Suprapubic skin (tissue), 4 donors: Measurements from ENCODE around the gene SH2B3.

Source experiments
- POLR2A ChIP-seq, 2 donors: fragments of 450-650 bp; IDR thresholded peaks; one replicate each; pipeline ENCODE4 v1.6.1; 2017; ENCODE audit warnings: antibody characterized with exemption in 2 of 2, mild to moderate bottlenecking in 2 of 2, moderate library complexity in 2 of 2
- POLR2AphosphoS5 ChIP-seq, 3 donors: sonication (generic); formaldehyde crosslinking; IDR thresholded peaks; one replicate each; pipeline ENCODE4 v1.6.1; 2017; ENCODE audit warnings: antibody characterized with exemption in 3 of 3
- TF ChIP-seq, protein P1 (sequence below), 2 donors: fragments of 200-600 bp in 1 of 2; fragments of 450-650 bp in 1 of 2; sonication (generic) in 1 of 2; IDR thresholded peaks; one replicate each; pipeline ENCODE4 v1.5.1; 2016 to 2019; ENCODE audit warnings: antibody characterized with exemption in 2 of 2, mild to moderate bottlenecking in 1 of 2, moderate library complexity in 1 of 2

DNA sequence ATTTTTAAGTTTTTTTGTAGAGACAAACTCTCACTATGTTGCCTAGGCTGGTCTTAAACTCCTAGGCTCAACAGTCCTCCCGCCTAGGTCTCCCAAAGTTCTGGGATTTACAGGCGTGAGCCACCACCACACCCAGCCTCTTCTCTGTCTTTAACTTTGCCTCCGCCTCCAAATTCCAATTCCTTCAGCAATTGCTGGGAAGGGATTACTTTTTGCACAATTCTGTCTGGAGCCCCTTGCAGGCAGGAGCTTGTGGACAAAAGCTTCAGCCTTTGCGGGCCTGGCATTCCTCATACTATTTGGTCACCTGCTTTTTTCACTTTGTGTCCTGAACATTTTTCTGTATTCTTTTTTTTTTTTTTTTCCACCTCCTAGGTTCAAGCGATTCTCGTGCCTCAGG lies 26.0 kb downstream of the SH2B3 start:
- TF ChIP-seq, protein P1, sequence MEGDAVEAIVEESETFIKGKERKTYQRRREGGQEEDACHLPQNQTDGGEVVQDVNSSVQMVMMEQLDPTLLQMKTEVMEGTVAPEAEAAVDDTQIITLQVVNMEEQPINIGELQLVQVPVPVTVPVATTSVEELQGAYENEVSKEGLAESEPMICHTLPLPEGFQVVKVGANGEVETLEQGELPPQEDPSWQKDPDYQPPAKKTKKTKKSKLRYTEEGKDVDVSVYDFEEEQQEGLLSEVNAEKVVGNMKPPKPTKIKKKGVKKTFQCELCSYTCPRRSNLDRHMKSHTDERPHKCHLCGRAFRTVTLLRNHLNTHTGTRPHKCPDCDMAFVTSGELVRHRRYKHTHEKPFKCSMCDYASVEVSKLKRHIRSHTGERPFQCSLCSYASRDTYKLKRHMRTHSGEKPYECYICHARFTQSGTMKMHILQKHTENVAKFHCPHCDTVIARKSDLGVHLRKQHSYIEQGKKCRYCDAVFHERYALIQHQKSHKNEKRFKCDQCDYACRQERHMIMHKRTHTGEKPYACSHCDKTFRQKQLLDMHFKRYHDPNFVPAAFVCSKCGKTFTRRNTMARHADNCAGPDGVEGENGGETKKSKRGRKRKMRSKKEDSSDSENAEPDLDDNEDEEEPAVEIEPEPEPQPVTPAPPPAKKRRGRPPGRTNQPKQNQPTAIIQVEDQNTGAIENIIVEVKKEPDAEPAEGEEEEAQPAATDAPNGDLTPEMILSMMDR (IDR thresholded peaks at IDR 0.05): no peak
- no peak for TF ChIP-seq POLR2AphosphoS5 (IDR thresholded peaks at IDR 0.05)
- TF ChIP-seq POLR2A (IDR thresholded peaks at IDR 0.05): no peak
